ENCODE results near the gene INO80.

Gene INO80

GRCh38 chr15:40999190-40999589 lies 116.9 kb downstream of the INO80 start:
- TF ChIP-seq CTCF (IDR thresholded peaks at IDR 0.05; ENCODE audit: low read depth, low read length): no peak
- H3K4me3 ChIP-seq (ENCODE audit: low read depth, low read length): no peak overlapping the region

DNA sequence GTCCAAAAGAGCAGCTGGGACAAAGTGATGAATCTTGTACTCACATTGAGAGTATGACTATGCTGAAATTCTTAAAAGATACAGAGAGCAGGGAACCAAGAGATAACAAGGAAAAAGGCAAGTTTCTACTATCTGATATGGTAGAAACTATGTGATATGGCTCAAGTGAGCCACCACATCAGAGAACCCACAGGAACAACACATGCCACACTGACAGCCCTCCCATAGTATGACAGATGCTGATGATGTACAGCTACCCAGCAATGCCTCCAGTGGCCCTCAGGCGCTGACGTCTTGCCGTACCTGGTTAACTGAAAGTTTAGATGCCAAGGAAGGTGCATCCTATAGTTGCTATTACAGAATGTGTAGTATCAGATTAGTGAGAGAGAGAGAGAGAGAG lies 120.4 kb downstream of the INO80 start:
- no peak overlapping the region for H3K4me3 ChIP-seq (ENCODE audit: low read depth, low read length)
- TF ChIP-seq CTCF (IDR thresholded peaks at IDR 0.05; ENCODE audit: low read depth, low read length): no peak

DNA sequence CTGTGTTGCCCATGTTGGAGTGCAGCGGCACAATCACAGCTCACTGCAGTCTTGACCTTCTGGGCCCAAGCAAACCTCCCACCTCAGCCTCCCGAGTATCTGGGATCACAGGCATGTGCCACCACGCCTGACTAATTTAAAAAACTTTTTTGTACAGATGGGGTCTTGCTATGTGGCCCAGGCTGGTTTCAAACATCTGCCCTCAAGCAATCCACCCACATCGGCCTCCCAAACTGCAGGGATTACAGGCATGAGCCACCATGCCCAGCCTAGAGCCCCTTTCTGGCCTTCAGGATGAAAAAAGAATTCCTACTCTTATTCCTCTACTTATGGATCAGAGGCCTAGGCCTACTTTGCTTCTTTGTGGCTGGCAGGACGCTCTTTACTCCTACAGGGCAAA lies 123.3 kb downstream of the INO80 start:
- H3K4me3 ChIP-seq (ENCODE audit: low read depth, low read length): no peak overlapping the region
- no peak for TF ChIP-seq CTCF (IDR thresholded peaks at IDR 0.05; ENCODE audit: low read depth, low read length)

GRCh38 chr15:40992241-40992741 lies 123.8 kb downstream of the INO80 start:
- TF ChIP-seq CTCF (IDR thresholded peaks at IDR 0.05; ENCODE audit: low read depth, low read length): no peak
- no peak overlapping the region for H3K4me3 ChIP-seq (ENCODE audit: low read depth, low read length)

GRCh38 chr15:40991355-40991754 lies 124.7 kb downstream of the INO80 start:
- H3K4me3 ChIP-seq (ENCODE audit: low read depth, low read length): no peak overlapping the region
- no peak for TF ChIP-seq CTCF (IDR thresholded peaks at IDR 0.05; ENCODE audit: low read depth, low read length)

GRCh38 chr15:40990789-40991188 lies 125.3 kb downstream of the INO80 start:
- TF ChIP-seq CTCF (IDR thresholded peaks at IDR 0.05; ENCODE audit: low read depth, low read length): no peak
- H3K4me3 ChIP-seq (ENCODE audit: low read depth, low read length): no peak overlapping the region

DNA sequence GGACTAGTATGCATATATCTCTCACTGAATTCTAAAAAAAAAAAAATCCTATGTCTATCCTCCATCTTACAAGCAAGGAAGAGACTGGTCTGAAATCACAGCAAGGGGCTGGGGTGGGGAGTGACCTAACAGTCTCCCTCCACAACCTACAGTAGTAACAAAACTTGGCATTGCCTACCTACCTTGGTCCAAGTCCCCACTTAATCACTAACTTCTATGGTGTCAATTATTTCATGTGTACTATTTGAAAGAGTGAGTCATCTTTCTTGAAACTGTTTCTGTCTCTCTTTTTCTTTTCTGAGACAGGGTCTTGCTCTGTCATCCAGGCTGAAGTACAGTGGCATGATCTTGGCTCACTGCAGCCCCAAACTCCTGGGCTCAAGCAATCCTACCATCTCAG lies 126.0 kb downstream of the INO80 start:
- H3K4me3 ChIP-seq (ENCODE audit: low read depth, low read length): no peak overlapping the region
- TF ChIP-seq CTCF (IDR thresholded peaks at IDR 0.05; ENCODE audit: low read depth, low read length): no peak

Measured in WI38 (cell line).